ENCODE results near the gene HPCAL4.

Gene HPCAL4

DNA sequence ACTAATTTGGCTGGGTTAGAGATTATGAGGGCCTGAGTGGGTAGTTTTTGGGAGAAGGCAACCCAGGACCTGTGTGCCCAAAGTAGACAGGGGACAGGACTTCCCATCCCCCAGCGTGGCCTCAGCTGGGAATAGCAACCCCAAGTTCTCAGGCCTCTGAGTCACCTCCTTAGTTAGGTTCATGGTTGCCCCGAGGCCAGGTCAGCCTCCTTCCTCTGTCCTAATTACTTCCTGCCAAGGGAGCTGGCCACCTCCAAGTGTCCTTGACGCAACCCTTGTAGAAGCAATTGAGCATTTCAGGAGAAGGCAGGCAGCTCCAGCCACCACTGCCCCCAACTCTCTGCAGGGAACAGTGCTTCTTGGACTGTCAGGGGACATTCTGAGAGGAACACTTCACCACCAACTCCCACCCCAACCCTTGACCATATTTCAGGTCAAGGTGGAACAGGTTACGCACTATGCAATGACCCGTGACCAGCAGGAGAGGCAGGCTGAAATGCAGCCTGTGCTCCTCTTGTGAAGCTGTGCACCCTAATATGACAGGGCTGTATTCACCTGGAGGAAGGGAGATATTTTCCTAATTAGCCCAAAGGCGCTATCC, 14.2 kb downstream of the HPCAL4 start:
- DNase-seq (ENCODE audit: low read depth in 2 of 2), result no peak

DNA sequence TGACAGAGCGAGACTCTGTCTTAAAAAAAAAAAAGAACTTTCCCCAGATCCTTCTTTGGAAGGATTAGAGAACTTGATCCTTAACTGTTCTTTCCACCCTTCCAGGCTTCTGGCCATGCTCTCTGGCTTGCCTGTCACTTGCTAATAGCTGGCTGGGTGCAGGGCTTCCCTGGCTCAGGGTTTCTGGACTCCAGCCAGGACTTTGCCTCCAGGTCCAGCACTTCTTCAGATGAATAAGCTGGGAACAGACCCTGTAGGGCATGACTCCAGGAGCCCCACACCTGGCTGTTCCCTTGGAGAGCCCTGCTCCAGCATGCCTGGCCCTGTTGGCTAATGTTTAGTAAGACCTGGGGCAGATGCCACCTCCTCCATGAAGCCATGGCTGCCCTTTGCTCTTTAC, 16.0 kb downstream of the HPCAL4 start:
- DNase-seq (ENCODE audit: low read depth in 2 of 2), result no peak

DNA sequence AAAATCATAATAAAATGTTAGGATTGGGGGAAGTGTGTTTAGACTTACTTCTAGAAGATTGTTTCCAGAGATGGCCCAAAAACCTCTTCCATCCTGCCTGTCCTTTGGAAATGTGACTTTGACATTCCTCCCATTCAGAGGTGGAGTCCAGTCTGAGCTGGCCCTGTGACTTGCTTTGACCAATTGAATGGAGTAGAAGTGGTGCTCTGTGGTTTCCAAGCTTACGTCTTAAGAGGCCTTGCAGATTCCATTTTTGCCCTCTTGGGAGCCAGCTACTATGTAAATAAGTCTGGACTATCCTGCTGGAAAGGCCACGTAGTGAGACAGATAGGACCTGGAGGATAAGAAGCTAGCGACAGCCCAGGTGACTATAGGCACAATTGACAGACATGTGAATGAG, 18.0 kb downstream of the HPCAL4 start:
- no peak for DNase-seq (ENCODE audit: low read depth in 2 of 2)

GRCh38 chr1:39672551-39672947, 18.7 kb downstream of the HPCAL4 start:
- no peak for DNase-seq (ENCODE audit: low read depth in 2 of 2)

- no peak for DNase-seq (ENCODE audit: low read depth in 2 of 2)
Observed at GRCh38 chr1:39671793-39672550, 19.3 kb downstream of the HPCAL4 start, which contains the start of gene NT5C1A. NT5C1A (minus strand) TSS chr1:39672107; CDS start chr1:39672038, 69 bp downstream.

DNA sequence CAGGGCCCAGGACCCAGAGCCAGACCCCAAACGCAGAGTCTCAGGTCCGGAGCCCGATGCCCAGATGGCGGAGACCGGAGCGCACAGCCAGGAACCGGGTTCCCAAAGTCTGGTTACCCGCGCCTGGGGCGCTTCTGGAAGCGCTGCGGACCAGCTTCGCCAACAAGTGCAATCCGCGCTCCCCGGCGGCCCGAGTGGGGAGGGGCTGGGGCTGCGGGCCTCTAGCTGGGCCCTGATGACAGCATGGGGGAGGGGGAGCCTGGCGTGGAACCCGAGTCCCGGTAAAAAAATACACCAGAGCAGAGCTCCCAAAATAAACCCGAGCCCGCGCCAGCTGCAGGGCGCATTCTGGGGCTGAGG, 19.8 kb downstream of the HPCAL4 start:
- no peak for DNase-seq (ENCODE audit: low read depth in 2 of 2)

DNA sequence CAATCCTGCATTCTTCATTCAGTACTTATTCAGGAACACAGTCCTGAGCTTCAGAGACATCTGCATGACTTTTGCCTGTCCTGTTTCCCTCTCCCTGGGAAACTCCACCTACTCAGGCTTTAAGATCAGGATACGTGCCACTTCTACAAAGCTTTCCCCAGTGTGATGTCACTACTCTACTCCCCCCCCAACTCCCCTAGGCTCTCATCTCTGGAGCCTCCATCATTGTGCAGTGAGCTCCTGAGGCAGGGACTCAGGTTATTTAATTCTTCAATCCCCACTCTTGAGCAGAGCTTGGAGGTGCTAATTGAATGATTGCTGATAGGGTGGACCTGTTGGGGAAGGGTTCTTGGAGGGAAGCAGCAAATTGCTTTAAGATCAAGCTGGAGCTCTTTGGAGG, 20.5 kb downstream of the HPCAL4 start:
- DNase-seq (ENCODE audit: low read depth in 2 of 2), result no peak

- DNase-seq (ENCODE audit: low read depth in 2 of 2), result no peak
Observed at GRCh38 chr1:39668894-39669293, 22.3 kb downstream of the HPCAL4 start.

- DNase-seq (ENCODE audit: low read depth in 2 of 2), result no peak
Observed at GRCh38 chr1:39668111-39668510, 23.1 kb downstream of the HPCAL4 start.

- peak; percentile 14 to 22 for DNase-seq (ENCODE audit: low read depth in 2 of 2)
Observed at GRCh38 chr1:39666772-39667171, 24.5 kb downstream of the HPCAL4 start.

DNA sequence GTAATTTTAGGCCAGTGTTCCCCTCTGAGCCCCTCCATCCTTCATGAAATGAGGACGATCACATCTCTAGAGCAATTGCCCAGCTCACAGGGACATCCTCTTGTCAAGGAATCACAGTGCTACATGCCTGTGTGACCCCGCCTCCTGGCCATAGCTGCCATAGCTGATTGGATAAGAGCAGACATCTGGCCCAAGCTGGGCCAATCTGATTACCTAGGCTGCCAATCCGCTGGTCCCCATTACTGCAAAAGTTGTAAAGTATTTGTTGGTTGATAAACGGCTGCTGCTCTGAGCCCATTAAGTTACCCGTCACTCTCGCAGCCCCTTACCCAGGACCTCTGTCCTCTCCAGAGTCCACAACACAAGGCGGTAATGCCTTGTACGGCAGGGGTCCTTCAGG, 27.7 kb downstream of the HPCAL4 start:
- DNase-seq (ENCODE audit: low read depth in 2 of 2), result no peak

GRCh38 chr1:39662861-39663260, 28.4 kb downstream of the HPCAL4 start:
- DNase-seq (ENCODE audit: low read depth in 2 of 2), result no peak

DNA sequence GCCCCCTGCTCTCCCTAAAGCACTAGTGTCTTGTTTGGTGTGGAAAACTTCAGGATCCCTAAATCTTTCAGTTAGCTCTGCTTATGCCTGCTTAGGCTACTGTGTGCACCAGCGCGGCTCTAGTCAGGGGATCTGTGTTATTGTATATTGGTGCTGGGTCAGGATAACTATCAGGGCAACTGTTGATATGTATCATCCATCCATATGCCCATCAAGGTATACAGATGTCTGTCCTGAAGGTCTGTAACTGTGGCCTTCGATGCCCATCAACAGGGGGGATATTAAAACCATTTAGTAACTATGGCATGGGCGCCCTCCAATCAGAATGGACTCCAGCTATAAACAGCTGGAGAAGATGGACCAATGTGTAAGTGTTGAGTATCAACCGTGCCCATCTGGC, 31.7 kb downstream of the HPCAL4 start:
- DNase-seq (ENCODE audit: low read depth in 2 of 2), result no peak

DNA sequence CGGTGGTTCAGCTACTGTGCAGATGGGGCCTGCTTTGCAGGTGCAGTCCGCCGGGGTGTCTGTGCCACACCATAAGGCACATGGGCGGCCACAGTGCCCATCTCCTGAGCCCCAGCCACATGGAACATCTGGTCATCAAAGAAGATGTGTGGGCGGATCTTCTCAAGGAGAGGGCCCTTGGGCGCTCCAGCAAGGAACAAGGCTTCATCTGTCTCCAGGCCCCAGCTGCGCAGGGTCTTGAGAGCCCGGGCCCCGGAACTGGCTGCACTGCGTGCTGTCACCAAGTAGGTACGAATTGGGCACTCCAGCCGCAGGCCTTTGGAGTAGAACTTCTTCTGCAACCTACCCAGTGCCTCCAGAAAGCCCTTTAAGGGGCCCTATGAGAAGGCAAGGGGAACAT, 32.1 kb downstream of the HPCAL4 start:
- no peak for DNase-seq (ENCODE audit: low read depth in 2 of 2)

DNA sequence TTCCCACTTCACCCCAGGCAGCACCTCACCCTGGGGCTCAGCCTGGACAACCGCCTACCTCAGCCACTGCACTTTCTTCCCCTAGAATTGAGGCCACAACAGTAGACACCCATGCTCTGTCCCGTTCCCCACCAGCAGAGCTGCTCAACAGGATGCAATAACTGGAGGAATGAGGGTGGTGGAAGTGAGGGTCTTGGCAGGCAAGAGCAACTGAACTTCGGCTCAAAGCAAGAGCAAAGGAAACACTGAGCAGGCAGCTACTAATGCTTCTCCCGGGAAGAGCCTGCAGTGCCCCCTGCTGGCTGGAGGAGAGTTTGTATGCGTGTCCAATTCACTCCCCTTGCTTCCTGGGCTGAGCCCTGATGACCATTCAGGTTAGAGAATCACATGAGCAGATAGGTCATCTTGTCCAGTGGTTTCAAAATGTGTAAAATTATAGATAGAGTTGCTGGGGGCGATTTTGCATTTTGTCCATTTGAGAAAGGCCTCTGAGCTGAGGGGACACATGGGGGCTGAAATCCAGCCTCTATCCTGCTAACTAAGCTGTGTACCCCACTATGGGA, 33.2 kb downstream of the HPCAL4 start:
- peak; percentile 47 to 61 for DNase-seq (ENCODE audit: low read depth in 2 of 2)

DNA sequence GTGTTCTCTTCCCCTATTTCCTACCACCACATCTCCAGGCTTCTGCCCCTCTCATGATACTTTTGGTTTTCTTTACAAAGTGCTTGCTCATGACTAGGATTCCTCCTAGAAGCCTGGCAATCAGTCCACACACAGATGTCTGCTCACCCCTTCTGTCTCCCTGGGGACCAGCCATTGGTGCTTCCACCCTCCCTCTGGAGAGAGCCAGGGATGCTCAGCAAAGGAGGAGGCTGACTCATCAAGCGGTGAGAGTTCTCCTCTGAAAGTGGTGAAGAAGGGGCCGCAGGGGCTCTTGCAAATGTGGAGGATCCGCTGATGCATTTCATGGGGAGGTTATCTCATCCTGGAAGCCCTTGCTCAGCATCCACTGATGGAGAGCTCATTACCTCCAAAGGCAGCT, 33.8 kb downstream of the HPCAL4 start:
- DNase-seq (ENCODE audit: low read depth in 2 of 2), result no peak

- no peak for DNase-seq (ENCODE audit: low read depth in 2 of 2)
Observed at GRCh38 chr1:39656391-39656790, 34.8 kb downstream of the HPCAL4 start.

GRCh38 chr1:39655578-39656268, 35.5 kb downstream of the HPCAL4 start:
- no peak for DNase-seq (ENCODE audit: low read depth in 2 of 2)

DNA sequence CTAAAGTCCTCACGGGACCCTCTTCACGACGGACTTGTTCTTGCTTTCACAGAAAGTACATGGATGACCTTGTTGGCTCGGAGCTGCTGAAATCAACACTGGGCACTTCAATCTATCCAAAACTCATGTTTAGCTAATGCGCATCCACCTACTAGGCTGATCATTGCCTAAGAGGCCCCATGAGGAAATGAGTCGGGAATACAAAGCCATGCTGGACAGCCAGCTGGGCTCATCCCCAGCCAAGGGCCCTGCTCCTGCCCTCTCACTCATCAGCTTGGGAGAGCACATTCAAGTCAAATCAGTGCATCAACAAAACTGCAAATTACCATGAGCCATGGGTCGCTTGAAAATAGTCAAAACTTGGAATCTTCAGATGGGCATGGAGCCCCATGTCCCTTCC, 36.9 kb downstream of the HPCAL4 start:
- no peak for DNase-seq (ENCODE audit: low read depth in 2 of 2)

GRCh38 chr1:39653546-39654031, 37.6 kb downstream of the HPCAL4 start:
- peak; percentile 58 to 64 for DNase-seq (ENCODE audit: low read depth in 2 of 2)

DNA sequence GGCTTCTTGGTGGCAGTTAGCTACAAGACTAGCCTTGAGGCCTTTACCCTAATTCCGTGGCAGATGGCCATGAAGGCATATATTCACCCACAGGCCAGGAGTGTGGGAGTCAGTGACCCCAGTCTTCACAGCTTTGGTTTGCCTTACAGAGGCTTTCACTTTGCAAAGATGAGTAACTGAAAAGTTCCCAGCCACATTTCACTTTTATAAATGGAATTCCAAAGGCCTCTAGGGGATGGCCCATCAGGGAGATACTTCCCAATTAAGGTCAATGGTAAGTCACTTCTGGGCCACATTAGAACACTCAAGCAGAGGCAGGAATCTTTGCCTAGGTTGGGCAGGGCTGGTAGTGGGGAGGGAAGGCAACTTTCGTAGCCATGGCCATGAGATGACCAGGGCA, 38.7 kb downstream of the HPCAL4 start:
- no peak for DNase-seq (ENCODE audit: low read depth in 2 of 2)

DNA sequence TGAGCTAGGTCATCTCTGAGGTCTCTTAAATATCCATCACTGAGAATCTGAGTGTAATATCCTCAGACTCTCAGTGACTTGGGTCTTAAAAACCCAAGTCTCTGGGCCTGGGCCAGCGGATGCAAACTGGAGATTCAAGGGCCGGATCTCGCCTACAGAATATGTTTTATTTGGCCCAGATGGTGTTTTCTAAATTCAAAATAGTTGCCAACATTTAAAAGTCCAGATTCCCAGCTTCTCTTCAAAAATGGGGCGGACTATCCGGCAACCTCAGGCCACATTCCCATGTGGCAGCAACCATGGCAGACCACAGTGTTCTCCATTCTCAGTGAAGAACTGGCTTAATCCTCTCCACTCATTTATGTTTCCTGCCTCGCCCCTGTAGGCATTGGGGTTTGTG, 39.1 kb downstream of the HPCAL4 start:
- DNase-seq (ENCODE audit: low read depth in 2 of 2), result no peak

DNA sequence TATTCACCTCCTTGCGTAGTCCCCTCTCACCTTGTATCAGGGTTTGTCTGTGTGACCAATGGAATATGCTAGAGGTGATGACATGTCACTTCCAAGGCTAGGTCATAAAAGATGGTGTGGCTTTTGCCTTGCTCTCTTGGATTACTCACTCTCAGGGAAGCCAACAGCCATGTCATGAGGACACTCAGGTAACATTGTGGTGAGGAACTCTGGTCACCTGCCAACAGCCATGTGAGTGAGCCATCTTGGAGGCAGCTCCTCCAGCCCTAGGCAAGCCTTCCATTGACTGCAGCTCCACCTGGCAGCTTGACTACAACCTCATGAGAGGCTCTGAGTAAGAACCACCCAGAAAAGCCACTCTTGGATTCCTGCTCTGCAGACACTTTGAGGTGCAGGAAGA, 40.8 kb downstream of the HPCAL4 start:
- no peak for DNase-seq (ENCODE audit: low read depth in 2 of 2)

Measured in stimulated activated CD8-positive, alpha-beta memory T cell treated with anti-CD3 and anti-CD28 coated beads, Interleukin-2, amount 100 ng/mL, for 48 hours (primary cell).